MM.1S (cell line): ENCODE measurements around the gene CYP27A1.
A peak's percentile ranks its signal among the peaks of the same experiment; 100 is the strongest.

Experiments used
- DNase-seq: peaks from one replicate; pipeline ENCODE4 v3.0.0-alpha.2; 2015
- H2AFZ ChIP-seq: fragments of 300-600 bp; sonication (generic); 2 replicates; pipeline ENCODE4 v1.6.0; 2016; ENCODE audit warnings: antibody characterized with exemption, low read length
- H3F3A ChIP-seq: fragments of 300-600 bp; sonication (generic); 2 replicates; pipeline ENCODE4 v1.6.1; 2016; ENCODE audit warnings: mild to moderate bottlenecking, antibody characterized with exemption, low read length, moderate library complexity, mixed read lengths; ENCODE audit not compliant: insufficient read depth
- H3K27ac ChIP-seq: fragments of 300-600 bp; sonication (generic); 2 replicates; pipeline ENCODE4 v1.5.1; 2016; ENCODE audit warnings: mild to moderate bottlenecking, low read length
- H3K27me3 ChIP-seq: fragments of 300-600 bp; sonication (generic); replicated peaks from 2 replicates; pipeline ENCODE4 v1.6.0; 2016; ENCODE audit warnings: low read length; ENCODE audit not compliant: insufficient read depth
- H3K36me3 ChIP-seq: fragments of 300-600 bp; sonication (generic); replicated peaks from 2 replicates; pipeline ENCODE4 v1.6.1; 2016; ENCODE audit warnings: mild to moderate bottlenecking, low read length, mixed read lengths; ENCODE audit not compliant: insufficient read depth
- H3K4me1 ChIP-seq: fragments of 300-600 bp; sonication (generic); 2 replicates; pipeline ENCODE4 v1.6.1; 2016; ENCODE audit warnings: low read length, mixed read lengths
- H3K4me2 ChIP-seq: fragments of 300-600 bp; sonication (generic); 2 replicates; pipeline ENCODE4 v1.6.0; 2016; ENCODE audit warnings: low read depth, low read length
- H3K4me3 ChIP-seq: fragments of 300-600 bp; sonication (generic); 2 replicates; pipeline ENCODE4 v1.5.1; 2016; ENCODE audit warnings: low read length, mixed read lengths
- H3K79me2 ChIP-seq: fragments of 300-600 bp; sonication (generic); 2 replicates; pipeline ENCODE4 v1.6.1; 2016; ENCODE audit warnings: mixed run types, low read length, mixed read lengths
- H3K9ac ChIP-seq: fragments of 300-600 bp; sonication (generic); 2 replicates; pipeline ENCODE4 v1.6.1; 2016; ENCODE audit warnings: low read length, mixed read lengths
- H3K9me2 ChIP-seq: fragments of 300-600 bp; sonication (generic); replicated peaks from 2 replicates; pipeline ENCODE4 v1.6.1; 2016; ENCODE audit warnings: mild to moderate bottlenecking, low read length, mixed read lengths; ENCODE audit not compliant: insufficient read depth
- H3K9me3 ChIP-seq: fragments of 300-600 bp; sonication (generic); replicated peaks from 2 replicates; pipeline ENCODE4 v1.6.1; 2016; ENCODE audit warnings: mild to moderate bottlenecking, low read length, mixed read lengths; ENCODE audit not compliant: insufficient read depth
- H4K20me1 ChIP-seq: fragments of 300-600 bp; sonication (generic); 2 replicates; pipeline ENCODE4 v1.6.1; 2016; ENCODE audit warnings: mild to moderate bottlenecking, low read length, moderate library complexity, mixed read lengths; ENCODE audit not compliant: insufficient read depth
- CTCF ChIP-seq: fragments of 300-600 bp; sonication (generic); IDR thresholded peaks from 2 replicates; pipeline ENCODE4 v1.5.1; 2016; ENCODE audit warnings: antibody characterized with exemption, low read length, mixed read lengths
- EZH2 ChIP-seq: fragments of 300-600 bp; sonication (generic); optimal IDR thresholded peaks from 2 replicates; pipeline ENCODE3; 2017; ENCODE audit warnings: low read depth, mild to moderate bottlenecking, antibody characterized with exemption, low read length, mixed read lengths
- EZH2phosphoT487 ChIP-seq: fragments of 300-600 bp; sonication (generic); IDR thresholded peaks from 2 replicates; pipeline ENCODE4 v1.6.1; 2018; ENCODE audit warnings: antibody characterized with exemption, low read length

CYP27A1 gene

GRCh38 chr2:218799990-218800389 is 18.0 kb downstream of the CYP27A1 start:
- no peak for TF ChIP-seq CTCF
- no peak for TF ChIP-seq EZH2
- no peak for TF ChIP-seq EZH2phosphoT487
- Histone ChIP-seq H3K9me2 (no peaks in the 10 kb centered on the region), H3K27me3 (no peaks in the 10 kb centered on the region), H3K27ac (no peak overlapping the region), H3K9me3 (no peaks in the 10 kb centered on the region), H3K4me1 (no peaks in the 10 kb centered on the region), H3F3A (no peaks in the 10 kb centered on the region), H3K4me2 (no peak overlapping the region), H2AFZ (no peak overlapping the region), H4K20me1 (no peaks in the 10 kb centered on the region), H3K9ac (no peak overlapping the region), H3K36me3 (no peaks in the 10 kb centered on the region), H3K4me3 (no peak overlapping the region), H3K79me2 (no peaks in the 10 kb centered on the region)
- no peak for DNase-seq

GRCh38 chr2:218802386-218802994 is 20.5 kb downstream of the CYP27A1 start:
- Histone ChIP-seq H3K9me2 (no peaks in the 10 kb centered on the region), H3K27ac (no peak overlapping the region), H3K9me3 (no peaks in the 10 kb centered on the region), H3K4me3 (no peak overlapping the region), H3K4me2 (no peak overlapping the region), H3K27me3 (no peaks in the 10 kb centered on the region), H2AFZ (no peak overlapping the region), H3K4me1 (no peaks in the 10 kb centered on the region), H3F3A (no peaks in the 10 kb centered on the region), H3K36me3 (no peaks in the 10 kb centered on the region), H3K9ac (no peak overlapping the region), H3K79me2 (no peaks in the 10 kb centered on the region), H4K20me1 (no peaks in the 10 kb centered on the region)
- peak; percentile 17 for DNase-seq
- TF ChIP-seq CTCF = no peak
- TF ChIP-seq EZH2 = no peak
- no peak for TF ChIP-seq EZH2phosphoT487

- H3K4me3 ChIP-seq = no peak overlapping the region
- H3K36me3 ChIP-seq = no peaks in the 10 kb centered on the region
- no peak overlapping the region for H3K27ac ChIP-seq
- H3K79me2 ChIP-seq = no peaks in the 10 kb centered on the region
- no peak overlapping the region for H2AFZ ChIP-seq
- no peak overlapping the region for H3K9ac ChIP-seq
- no peaks in the 10 kb centered on the region for H3K4me1 ChIP-seq
- H3K27me3 ChIP-seq = no peaks in the 10 kb centered on the region
- H3K9me2 ChIP-seq = no peaks in the 10 kb centered on the region
- H3K4me2 ChIP-seq = no peak overlapping the region
- no peaks in the 10 kb centered on the region for H3K9me3 ChIP-seq
- no peaks in the 10 kb centered on the region for H4K20me1 ChIP-seq
- H3F3A ChIP-seq = no peaks in the 10 kb centered on the region
- no peak for DNase-seq
- TF ChIP-seq EZH2 = no peak
- TF ChIP-seq CTCF = no peak
- no peak for TF ChIP-seq EZH2phosphoT487
Measured at GRCh38 chr2:218804817-218805216, 22.9 kb downstream of the CYP27A1 start.
